ENCODE results near the gene ELP4. TPM values are rescaled to one million over a fixed set of nuclear protein-coding genes. Genes with fewer than 3 reads are reported as not detected.

ELP4 gene
- polyA plus RNA-seq, 2 of the 4 experiments (the other 2 are of a cell fraction), result 16.9 to 26.0 TPM

DNA sequence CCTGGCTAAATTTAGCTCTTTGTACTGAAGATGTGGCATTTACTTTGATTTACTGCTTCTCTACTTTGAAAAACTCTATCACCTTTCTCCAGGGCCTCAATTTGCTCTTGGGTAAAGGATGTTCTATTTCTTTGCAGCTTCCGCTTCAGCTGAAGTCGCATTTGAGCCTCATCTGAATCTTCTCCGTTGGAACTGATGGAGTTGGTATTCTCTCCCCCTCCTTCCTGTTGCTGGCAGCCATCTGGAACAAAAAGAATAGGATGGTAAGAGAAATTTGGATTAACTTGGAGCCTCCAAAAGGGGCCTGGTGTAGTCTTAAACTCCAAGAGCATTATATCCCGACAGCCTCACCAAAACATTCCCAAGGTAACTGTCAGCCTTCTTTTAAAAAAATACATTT, 285.0 kb downstream of the ELP4 start:
- ChIA-PET CTCF (interaction anchor here (1.0 kb wide), 1 partner anchor 14 kb away, joined by 3 read pairs; no protein-coding TSS in a partner anchor), POLR2A (no interaction called here)
- H3K9me3 ChIP-seq, result no peaks in the 10 kb centered on the region
- DNase-seq (ENCODE audit: low read depth in 1 of 2, low spot score in 1 of 2), result no peak
- no peak overlapping the region for H3K4me2 ChIP-seq
- ATAC-seq, result no peak
- TF ChIP-seq HOXB13 (CRISPR knock-in tag; IDR thresholded peaks at IDR 0.05; ENCODE audit: low read depth) (no peak), EP300 (IDR thresholded peaks at IDR 0.05) (no peak), FOXS1 (CRISPR knock-in tag; IDR thresholded peaks at IDR 0.05) (no peak), POLR2A (IDR thresholded peaks at IDR 0.05; ENCODE audit: low read length) (no peak), TFCP2L1 (CRISPR knock-in tag; IDR thresholded peaks at IDR 0.05) (no peak), BHLHE40 (IDR thresholded peaks at IDR 0.05; ENCODE audit: low read depth, low read length) (no peak), CBX2 (IDR thresholded peaks at IDR 0.05; ENCODE audit: borderline replicate concordance, low read depth) (no peak), PBX3 (IDR thresholded peaks at IDR 0.05) (no peak), KDM5A (IDR thresholded peaks at IDR 0.05) (no peak), CEBPB (IDR thresholded peaks at IDR 0.05) (no peak), RARB (CRISPR knock-in tag; IDR thresholded peaks at IDR 0.05) (no peak), HEYL (CRISPR knock-in tag; IDR thresholded peaks at IDR 0.05) (no peak), MYC (IDR thresholded peaks at IDR 0.05; ENCODE audit: borderline replicate concordance, low read length) (no peak), RAD21 (conservative IDR thresholded peaks at IDR 0.05 in 1 of 2, IDR thresholded peaks at IDR 0.05 in 1 of 2) (no peak), RNF2 (IDR thresholded peaks at IDR 0.05; ENCODE audit: borderline replicate concordance, low read depth) (no peak), ELK1 (IDR thresholded peaks at IDR 0.05; ENCODE audit: low read depth, low read length) (no peak), CHD2 (IDR thresholded peaks at IDR 0.05; ENCODE audit: low read length, partially characterized antibody) (no peak)
- TF ChIP-seq, protein P1, sequence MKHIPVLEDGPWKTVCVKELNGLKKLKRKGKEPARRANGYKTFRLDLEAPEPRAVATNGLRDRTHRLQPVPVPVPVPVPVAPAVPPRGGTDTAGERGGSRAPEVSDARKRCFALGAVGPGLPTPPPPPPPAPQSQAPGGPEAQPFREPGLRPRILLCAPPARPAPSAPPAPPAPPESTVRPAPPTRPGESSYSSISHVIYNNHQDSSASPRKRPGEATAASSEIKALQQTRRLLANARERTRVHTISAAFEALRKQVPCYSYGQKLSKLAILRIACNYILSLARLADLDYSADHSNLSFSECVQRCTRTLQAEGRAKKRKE (CRISPR knock-in tag; IDR thresholded peaks at IDR 0.05; ENCODE audit: low read depth), result no peak
- H3K27ac ChIP-seq, result no peak overlapping the region
- H3K4me1 ChIP-seq, result no peaks in the 10 kb centered on the region
- no peak overlapping the region for H3K4me3 ChIP-seq
- WGBS (ENCODE audit: missing lambda C conversion rate), result 76% methylated on average over 4 of the region's 4 CpGs
- no peak for FAIRE-seq

DNA sequence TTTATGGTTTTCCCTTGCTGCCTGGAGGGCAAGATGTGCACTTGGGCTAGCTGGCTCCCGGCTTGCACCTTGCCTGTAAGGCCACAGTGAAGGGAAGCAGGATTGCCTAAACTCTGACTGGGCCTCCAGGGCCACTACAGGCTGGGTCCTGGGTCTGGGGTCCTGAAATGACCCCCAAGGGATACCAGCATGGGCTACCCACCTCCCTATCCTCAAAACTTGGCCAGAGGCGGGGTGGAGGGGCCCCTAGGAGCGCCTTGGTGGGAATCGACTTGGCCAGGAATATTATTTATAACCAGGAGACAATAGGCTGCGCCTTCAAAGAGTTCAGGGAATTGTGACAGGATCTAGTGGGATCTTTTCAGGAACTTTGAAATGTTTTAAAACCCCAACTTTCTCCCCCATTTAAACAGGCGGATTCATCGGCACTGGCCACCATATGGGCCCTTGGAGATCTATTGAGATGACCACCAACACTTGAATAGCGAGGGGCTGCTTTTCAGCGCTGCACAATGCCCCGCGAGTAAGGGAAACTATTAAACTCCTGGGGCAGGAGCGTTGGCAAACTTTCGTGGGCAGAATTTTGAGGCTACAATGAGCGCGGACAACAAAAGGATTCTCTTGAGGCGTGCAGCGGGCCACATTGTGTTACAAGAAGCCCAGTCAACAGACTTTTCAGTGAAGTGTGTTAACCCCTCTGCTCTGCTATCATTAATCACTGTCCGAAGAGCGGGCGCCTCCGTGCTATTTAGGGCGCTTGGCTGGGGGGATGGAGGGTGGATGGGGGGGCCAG, 286.3 kb downstream of the ELP4 start:
- POLR2A ChIA-PET, result no interaction called here
- no peak overlapping the region for H3K27ac ChIP-seq
- H3K9me3 ChIP-seq, result no peaks in the 10 kb centered on the region
- ATAC-seq (no peak), DNase-seq (ENCODE audit: low read depth in 1 of 2, low spot score in 1 of 2) (no peak), FAIRE-seq (no peak)
- CTCF ChIA-PET, result interaction anchor here (1.0 kb wide), 1 partner anchor 15 kb away, joined by 3 read pairs; no protein-coding TSS in a partner anchor
- H3K4me1 ChIP-seq, result no peaks in the 10 kb centered on the region
- H3K4me3 ChIP-seq, result no peak overlapping the region
- WGBS (ENCODE audit: missing lambda C conversion rate), result 85% methylated on average over 22 of the region's 22 CpGs
- no peak overlapping the region for H3K4me2 ChIP-seq
- TF ChIP-seq, protein P2, sequence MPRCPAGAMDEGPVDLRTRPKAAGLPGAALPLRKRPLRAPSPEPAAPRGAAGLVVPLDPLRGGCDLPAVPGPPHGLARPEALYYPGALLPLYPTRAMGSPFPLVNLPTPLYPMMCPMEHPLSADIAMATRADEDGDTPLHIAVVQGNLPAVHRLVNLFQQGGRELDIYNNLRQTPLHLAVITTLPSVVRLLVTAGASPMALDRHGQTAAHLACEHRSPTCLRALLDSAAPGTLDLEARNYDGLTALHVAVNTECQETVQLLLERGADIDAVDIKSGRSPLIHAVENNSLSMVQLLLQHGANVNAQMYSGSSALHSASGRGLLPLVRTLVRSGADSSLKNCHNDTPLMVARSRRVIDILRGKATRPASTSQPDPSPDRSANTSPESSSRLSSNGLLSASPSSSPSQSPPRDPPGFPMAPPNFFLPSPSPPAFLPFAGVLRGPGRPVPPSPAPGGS (IDR thresholded peaks at IDR 0.05), result no peak
- no peak for TF ChIP-seq KDM1A (IDR thresholded peaks at IDR 0.05; ENCODE audit: low read depth)
- TF ChIP-seq NR3C1 (IDR thresholded peaks at IDR 0.05), result no peak
- TF ChIP-seq HOXB13 (CRISPR knock-in tag; IDR thresholded peaks at IDR 0.05; ENCODE audit: low read depth), result no peak
- TF ChIP-seq ZNF302 (CRISPR knock-in tag; IDR thresholded peaks at IDR 0.05), result no peak
- no peak for TF ChIP-seq KDM5A (IDR thresholded peaks at IDR 0.05)
- no peak for TF ChIP-seq CBX8 (IDR thresholded peaks at IDR 0.05)
- TF ChIP-seq TFCP2L1 (CRISPR knock-in tag; IDR thresholded peaks at IDR 0.05), result no peak
- TF ChIP-seq NPAS2 (CRISPR knock-in tag; IDR thresholded peaks at IDR 0.05; ENCODE audit: borderline replicate concordance), result no peak
- no peak for TF ChIP-seq JUNB (IDR thresholded peaks at IDR 0.05)
- no peak for TF ChIP-seq FOXS1 (CRISPR knock-in tag; IDR thresholded peaks at IDR 0.05)
- TF ChIP-seq CTCF (IDR thresholded peaks at IDR 0.05), result no peak
- TF ChIP-seq MAZ (IDR thresholded peaks at IDR 0.05; ENCODE audit: borderline replicate concordance, low read depth, low read length), result no peak
- no peak for TF ChIP-seq EHMT2 (IDR thresholded peaks at IDR 0.05; ENCODE audit: low read depth)
- no peak for TF ChIP-seq CHD4 (IDR thresholded peaks at IDR 0.05; ENCODE audit: borderline replicate concordance)
- TF ChIP-seq CEBPB (IDR thresholded peaks at IDR 0.05), result no peak
- TF ChIP-seq TP53 (CRISPR knock-in tag; IDR thresholded peaks at IDR 0.05), result no peak
- no peak for TF ChIP-seq BHLHE40 (IDR thresholded peaks at IDR 0.05; ENCODE audit: low read depth, low read length)
- no peak for TF ChIP-seq PBX3 (IDR thresholded peaks at IDR 0.05)

All from A549 (cell line).